Activated CD4-positive, alpha-beta T cell treated with anti-CD3 and anti-CD28 coated beads, Interleukin-2, amount 50 U/mL, for 24 hours (primary cell): ENCODE results near the gene HSD11B1L.
"Not testable (repeated sequence)": the region's sequence is repeated elsewhere in the genome, so short reads cannot be mapped to it uniquely, and the experiment has no call there.

Experiments used
- DNase-seq, 2 donors: peaks; one replicate each; pipeline ENCODE4 v3.0.0-alpha.2; 2020; ENCODE audit warnings: low read depth in 1 of 2, low spot score in 1 of 2

Gene HSD11B1L

DNA sequence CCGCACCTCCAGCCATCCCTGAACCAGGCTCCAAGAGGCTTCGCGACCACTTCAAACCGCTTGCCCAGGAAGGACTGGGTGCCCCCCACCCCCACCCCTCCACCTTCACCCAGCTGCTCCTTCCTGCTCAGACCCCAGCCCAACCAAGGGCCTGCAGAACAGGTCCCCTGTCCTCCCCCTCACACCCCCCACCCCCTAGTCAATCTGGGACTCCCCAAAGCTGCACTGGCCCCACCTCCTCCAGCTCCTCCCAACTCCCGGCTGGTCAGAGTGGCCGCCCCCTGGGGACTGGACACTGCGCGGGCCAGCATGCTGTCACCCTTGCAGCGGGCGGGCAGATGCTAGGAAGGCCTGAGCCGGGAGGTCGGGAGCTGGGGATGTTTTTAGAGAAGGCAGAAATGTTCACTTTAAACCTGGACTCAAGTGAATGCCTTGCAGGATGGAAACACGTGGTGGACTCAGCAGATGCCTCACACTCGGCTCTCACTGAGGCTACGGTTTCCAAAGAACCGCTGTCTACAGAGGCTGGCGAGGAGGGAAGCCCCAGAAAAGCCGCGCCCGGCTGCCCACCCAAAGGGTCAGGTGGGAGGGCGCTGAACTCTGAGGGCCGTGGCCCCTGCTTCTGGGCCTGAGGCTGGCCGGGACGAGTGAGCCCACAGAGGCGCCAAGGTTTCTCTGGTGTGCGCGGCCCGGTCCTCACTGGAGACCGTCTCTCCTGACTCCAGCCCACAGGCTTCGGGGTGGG is 17.2 kb downstream of the HSD11B1L start:
- DNase-seq, result no peak

- no peak for DNase-seq
Observed at GRCh38 chr19:5698635-5699422, 18.0 kb downstream of the HSD11B1L start.

GRCh38 chr19:5700455-5701092 is 19.7 kb downstream of the HSD11B1L start:
- DNase-seq, result no peak

- not testable (repeated sequence) for DNase-seq
Observed at GRCh38 chr19:5702053-5702410, 21.2 kb downstream of the HSD11B1L start.

DNA sequence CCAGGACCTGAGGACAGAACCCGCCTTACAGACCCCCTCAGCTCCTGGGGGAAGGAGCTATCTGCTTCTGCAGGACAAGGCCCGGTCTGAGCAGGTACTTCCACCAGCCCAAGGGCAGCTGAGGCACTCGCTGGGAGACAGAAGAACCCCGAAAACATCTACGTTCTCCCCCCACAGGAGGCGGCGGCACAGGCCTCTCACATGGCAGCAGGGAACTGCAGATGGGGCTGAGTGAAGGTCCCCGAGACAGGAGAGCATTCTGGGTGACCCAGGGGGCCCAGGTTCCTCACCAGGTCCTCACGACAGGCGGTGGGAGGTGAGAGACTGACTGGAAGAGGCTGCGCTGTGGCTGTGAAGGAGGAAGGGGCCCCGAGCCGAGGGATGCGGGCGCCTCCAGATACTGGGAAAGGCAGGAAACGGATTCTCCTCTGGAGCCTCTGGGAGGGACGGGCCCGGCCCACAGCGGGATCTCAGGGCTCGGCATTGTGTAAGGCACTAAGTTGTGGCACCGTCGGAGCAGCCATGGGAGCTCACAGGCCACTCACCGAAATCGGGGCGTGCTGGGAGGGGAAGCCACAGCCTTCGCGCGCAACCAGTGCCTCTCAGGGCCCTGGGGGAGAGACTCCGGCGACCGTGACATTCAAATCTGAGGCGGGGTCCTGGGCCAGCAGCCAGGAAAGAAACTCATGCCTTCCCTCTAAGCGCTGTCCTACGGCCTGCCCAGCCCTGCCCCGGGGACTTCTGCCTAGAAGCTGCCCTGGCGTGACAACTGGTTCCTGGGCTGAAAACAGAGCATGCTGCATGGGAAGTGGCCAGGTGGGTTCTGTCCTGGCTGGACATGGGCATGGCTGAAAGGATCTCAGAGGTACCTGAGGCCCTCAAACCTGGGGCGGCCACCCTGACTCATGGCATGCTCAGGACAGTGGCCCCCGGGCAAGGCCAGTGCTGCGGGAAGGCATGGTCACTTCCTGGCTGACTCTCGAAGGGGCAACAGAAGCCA is 23.3 kb downstream of the HSD11B1L start:
- no peak for DNase-seq

GRCh38 chr19:5705552-5705951 is 24.7 kb downstream of the HSD11B1L start:
- DNase-seq, result no peak

DNA sequence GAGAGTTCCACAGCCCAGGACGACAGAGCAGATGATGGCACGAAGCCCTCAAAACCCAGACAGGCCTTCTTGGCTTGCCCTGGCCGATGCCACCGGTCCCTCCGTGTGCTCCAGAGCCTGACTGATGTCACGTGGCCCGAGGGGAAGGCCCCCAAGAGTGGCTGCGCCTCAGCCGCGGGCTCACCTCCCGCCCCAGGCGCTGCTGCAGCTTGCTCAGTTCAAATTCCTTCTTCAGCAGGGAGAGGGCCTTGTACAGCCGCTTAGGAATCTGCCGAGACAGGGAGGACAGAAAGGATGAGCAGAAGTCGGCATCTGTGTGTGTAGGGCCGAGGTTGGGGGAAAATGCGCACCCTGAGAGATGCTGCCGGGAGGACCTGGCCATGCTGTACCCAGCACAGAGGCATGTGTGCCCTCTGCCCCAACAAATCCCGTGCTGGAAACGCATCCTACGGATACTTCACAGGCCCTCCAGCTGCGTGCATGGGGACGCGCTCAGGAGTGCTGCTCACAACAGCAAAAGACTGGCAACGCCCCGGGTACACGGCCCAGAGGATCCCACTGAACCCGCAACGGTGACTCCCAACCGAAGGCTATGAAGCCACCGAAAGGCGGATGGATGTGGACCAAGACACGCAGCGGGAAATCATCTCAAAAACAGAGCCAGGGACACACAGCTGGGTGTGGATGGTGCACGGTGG is 26.2 kb downstream of the HSD11B1L start:
- DNase-seq, result no peak

DNA sequence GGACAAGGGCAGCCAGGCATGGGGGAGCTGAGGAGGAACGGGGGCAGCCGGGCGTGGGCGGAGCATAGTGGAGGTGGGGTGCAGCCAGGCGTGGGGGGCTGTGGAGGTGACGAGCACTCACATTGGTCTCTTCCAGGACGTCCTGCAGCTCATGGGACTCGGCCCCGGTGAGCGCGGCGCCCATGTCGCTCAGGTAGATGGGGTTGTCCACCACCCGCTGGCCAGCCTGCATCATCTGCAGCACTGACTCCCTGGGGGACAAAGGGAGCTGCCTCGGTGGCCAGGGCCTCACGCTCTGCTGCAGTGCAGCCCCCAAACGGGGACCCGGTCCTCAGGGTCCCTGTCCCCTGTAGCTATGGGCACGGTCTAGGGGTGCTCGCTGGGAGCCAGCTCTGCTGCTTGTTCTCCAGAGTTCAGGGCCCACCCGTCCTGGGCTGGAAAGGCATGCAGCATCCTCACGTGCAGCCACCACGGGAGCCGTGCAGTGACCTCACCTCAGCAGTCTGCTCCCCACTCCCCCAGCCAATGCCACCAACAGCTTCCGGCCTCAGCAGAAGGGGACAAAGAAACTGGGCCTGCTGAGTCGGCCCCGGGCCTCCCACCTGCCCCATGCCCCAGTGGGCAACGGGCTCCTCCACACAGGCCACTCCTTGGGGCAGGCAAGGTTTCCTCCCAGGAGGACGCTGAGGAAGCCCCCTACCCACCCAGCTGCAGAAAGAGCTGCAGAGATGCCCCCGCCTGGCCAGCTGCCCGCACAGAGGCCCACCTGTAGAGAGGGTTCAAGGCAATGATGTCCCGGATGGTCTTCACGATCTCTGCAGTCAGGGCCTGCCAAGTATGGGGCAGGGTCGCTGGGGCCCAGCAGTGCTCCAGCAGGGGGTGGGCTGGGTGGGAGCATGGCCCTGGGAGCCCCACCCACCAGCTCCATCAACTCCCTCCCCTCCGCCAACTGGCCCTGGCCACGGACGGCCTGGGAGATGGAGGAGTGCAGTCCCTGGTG is 27.0 kb downstream of the HSD11B1L start:
- DNase-seq, result no peak

DNA sequence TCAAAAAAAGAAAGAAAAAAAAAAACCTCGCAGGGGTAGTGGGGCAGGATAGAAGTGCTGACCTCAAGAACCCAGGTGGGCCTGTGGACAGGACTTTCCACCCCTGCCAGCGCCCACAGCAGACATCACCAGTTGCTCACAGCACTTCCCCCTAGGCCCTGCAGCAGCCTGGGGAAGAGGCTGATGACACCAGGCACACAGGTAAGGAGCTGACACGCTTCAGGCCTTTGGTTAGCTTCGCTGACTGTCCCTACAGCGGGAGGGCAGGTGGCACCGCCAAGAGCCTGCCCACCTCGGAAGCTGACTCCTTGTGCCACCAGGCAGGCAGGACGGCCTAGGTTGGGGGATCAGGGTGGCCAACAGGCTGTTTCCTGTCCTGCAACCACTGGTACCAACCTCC is 30.2 kb downstream of the HSD11B1L start:
- no peak for DNase-seq

- DNase-seq, result no peak
Observed at GRCh38 chr19:5711713-5712161, 30.9 kb downstream of the HSD11B1L start.

DNA sequence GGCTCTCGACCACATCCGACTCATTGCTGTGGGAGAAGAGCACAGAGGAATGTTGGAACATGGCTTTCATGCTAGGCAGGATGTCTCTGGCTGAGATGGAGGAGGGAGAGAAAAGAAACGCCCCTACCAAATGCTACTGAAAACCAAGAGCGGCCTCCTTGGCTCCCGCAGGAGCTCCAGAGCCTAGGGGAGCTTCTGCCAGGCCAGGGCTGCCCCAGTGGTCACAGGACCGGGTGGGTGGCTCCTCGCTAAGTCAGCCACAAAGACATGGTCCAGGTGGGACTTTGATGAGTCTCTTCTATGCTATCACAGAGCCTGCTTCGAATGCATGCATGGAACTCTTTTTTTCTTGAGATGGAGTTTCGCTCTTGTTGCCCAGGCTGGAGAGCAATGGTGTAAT is 32.4 kb downstream of the HSD11B1L start:
- no peak for DNase-seq

DNA sequence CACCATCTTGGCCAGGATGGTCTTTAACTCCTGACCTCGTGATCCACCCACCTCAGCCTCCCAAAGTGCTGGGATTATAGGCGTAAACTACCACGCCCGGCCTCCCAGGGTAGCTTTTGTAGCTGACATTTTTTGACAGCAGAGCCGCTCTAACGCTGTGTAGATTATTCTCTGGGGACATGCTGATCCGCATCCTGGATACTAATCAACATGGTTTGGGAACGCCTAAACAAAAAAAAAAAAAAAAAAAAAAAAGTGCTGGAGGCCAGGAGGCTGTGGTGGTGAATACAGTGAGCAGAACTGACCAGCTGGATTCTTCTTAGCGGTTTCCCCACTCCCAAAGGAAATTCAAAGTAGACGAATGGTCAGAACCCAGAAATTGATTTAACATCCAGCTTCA is 34.0 kb downstream of the HSD11B1L start:
- DNase-seq, result no peak

DNA sequence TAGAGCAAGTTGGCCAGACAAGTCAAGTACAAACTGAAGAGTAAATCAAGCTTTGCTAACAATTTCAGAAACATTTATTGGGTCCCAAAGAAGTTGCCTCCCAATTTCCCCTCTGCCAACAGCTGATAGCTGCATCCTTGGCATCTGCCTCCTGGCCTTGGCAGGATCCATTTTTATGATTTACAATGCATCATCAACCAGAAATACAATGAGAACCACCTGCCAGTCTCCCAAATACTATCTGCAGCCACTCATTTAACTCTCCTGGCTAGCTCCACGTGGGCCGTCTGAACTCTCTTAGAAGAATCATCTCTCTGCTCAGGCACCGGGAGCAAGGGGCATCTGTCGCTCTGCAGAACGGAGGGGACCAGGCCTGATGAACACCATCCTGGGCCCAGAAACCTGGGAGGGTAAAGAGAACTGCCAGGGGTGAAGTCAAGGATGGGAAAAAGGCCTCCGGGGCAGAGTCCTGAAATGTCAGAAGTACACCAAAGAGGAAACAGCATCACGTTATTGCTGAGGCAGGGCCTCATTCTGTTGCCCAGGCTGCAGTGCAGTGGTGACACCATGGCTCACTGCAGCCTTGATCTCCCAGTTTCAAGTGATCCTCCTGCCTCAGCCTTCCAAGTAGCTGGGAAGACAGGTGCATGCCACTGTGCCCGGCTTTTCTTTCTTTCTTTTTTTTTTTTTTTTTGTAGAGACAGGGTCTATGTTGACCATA is 36.5 kb downstream of the HSD11B1L start:
- DNase-seq, result no peak

DNA sequence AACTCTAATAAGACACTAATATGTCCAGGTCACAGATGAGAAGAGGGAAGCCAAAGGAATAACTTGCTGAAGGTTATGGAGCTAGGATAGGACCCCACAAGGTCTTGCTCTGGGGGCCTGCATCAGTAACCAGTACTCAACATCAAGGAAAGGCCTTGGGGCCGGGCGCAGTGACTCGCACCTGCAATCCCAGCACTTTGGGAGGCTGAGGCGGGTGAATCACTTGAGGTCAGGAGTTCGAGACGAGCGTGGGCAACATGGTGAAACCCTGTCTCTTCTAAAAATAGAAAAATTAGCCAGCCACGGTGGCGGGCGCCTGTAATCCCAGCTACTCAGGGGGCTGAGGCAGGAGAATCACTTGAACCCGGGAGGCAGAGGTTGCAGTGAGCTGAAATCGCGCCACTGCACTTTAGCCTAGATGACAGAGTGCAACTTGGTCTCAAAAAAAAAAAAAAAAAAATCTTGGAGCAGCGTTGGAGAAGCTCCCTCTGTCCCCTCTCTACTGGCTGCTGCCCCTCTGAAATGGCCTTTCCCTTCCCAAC is 37.3 kb downstream of the HSD11B1L start:
- DNase-seq, result no peak

DNA sequence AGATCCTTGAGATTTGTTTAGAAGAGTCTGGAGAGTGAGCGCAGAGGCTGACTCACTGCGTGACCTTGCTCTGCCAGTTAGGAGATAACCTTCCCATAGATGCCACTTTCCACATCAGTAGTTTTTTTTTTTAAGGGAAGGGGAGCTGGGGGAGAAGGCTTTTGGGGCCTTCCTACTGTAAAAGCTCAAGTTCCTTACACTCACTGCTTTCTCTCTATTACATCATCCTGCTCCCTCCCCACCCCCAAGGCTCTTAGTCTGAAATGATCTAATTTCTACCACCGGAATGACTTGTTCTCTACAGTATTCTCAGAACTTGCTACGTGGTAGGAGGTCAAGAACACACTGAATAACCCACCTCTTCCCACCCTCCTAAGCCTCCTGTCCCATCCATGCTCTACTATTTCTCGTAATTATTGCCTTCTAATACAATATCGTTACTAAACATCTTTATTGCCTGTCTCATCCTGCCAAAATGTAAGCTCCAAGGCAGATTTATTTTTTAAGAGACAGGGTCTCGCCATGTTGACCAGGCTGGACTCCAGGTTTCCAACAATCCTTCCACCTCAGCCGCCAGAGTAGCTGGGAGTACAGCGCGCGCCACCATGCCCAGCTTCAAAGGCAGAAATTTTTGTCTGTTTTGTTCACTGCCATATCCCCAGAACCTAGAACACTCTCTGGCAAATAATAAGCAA is 37.9 kb downstream of the HSD11B1L start:
- DNase-seq, result peak in 1 of 2 donors; percentile 63

DNA sequence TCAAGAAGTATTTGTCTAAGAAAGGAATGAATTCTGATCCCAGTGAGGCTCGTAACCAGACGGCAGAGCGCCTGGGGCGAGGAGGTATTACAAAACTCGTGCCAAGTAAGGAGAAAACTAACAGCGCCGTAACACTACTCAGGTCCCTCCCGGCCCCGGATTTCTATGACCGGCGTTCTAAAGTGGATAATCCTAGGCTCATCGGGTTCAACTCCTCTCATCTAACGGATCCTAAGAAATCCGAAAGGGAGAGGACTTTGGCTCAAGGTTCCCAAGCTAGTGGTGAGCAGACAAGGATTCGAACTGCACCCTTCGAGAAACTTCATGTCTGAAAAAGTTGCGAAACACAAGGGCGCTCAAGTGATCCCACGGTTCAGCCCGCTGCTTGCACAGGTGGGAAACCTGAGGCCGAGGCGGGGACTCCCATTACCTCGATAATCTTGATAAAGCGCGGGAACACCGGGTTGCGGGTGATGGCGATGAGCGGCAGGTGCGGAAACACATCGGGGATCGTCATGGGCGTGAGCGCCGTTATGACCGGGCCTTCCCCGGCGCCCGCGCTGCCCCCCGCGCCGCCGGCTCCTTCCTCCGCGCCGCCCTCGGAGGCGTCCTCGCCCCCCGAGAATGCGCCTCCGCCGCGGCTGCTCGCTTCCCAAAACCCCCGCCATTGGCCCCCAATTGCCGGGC is 38.6 kb downstream of the HSD11B1L start:
- no peak for DNase-seq
